Measurements from ENCODE around the gene HMGXB4.

The HMGXB4 gene

GRCh38 chr22:35212009-35212408, 45.3 kb upstream of the HMGXB4 start:
- H3K27ac ChIP-seq (ENCODE audit: low read length), result no peak overlapping the region
- H3K9me3 ChIP-seq (ENCODE audit: insufficient read depth, low read length, severe bottlenecking), result no peaks in the 10 kb centered on the region

GRCh38 chr22:35212996-35213395, 44.3 kb upstream of the HMGXB4 start:
- no peak overlapping the region for H3K4me2 ChIP-seq (ENCODE audit: insufficient read depth, low read length)
- no peak overlapping the region for H3K9ac ChIP-seq (ENCODE audit: low read depth, low read length)
- ATAC-seq (ENCODE audit: insufficient read depth, low read depth), result no peak
- H2AFZ ChIP-seq (ENCODE audit: low read depth, low read length), result no peak overlapping the region
- no peaks in the 10 kb centered on the region for H4K20me1 ChIP-seq (ENCODE audit: insufficient read depth, low read length)
- H3K9me3 ChIP-seq (ENCODE audit: insufficient read depth, low read length, severe bottlenecking), result no peaks in the 10 kb centered on the region
- H3K4me3 ChIP-seq (ENCODE audit: low read depth in 1 of 2, low read length in 2 of 2), result no peak overlapping the region
- no peaks in the 10 kb centered on the region for H3K27me3 ChIP-seq (ENCODE audit: insufficient read depth, low read length, poor library complexity)
- no peak overlapping the region for H3K27ac ChIP-seq (ENCODE audit: low read length)
- H3K79me2 ChIP-seq (ENCODE audit: insufficient read depth, low read length), result no peaks in the 10 kb centered on the region
- H3K4me1 ChIP-seq (ENCODE audit: insufficient read depth, low read length), result no peaks in the 10 kb centered on the region
- H3K36me3 ChIP-seq (ENCODE audit: insufficient read depth, low read length), result no peaks in the 10 kb centered on the region
- DNase-seq, result no peak
- TF ChIP-seq EZH2 (IDR thresholded peaks at IDR 0.05; ENCODE audit: borderline replicate concordance, low read depth, low read length, severe bottlenecking) (no peak), CTCF (IDR thresholded peaks at IDR 0.05; ENCODE audit: borderline replicate concordance, extremely low read depth, low read length, poor library complexity, severe bottlenecking) (no peak)

More at GRCh38 chr22:35212009-35212408, 45.3 kb upstream of the HMGXB4 start:
- no peaks in the 10 kb centered on the region for H3K27me3 ChIP-seq (ENCODE audit: insufficient read depth, low read length, poor library complexity)
- DNase-seq (no peak), ATAC-seq (ENCODE audit: insufficient read depth, low read depth) (no peak)
- no peak overlapping the region for H3K9ac ChIP-seq (ENCODE audit: low read depth, low read length)
- no peaks in the 10 kb centered on the region for H3K79me2 ChIP-seq (ENCODE audit: insufficient read depth, low read length)
- no peak overlapping the region for H3K4me2 ChIP-seq (ENCODE audit: insufficient read depth, low read length)
- no peaks in the 10 kb centered on the region for H3K36me3 ChIP-seq (ENCODE audit: insufficient read depth, low read length)
- no peak overlapping the region for H3K4me3 ChIP-seq (ENCODE audit: low read depth in 1 of 2, low read length in 2 of 2)
- no peak overlapping the region for H2AFZ ChIP-seq (ENCODE audit: low read depth, low read length)
- H3K4me1 ChIP-seq (ENCODE audit: insufficient read depth, low read length), result no peaks in the 10 kb centered on the region
- no peak for TF ChIP-seq EZH2 (IDR thresholded peaks at IDR 0.05; ENCODE audit: borderline replicate concordance, low read depth, low read length, severe bottlenecking)
- TF ChIP-seq CTCF (IDR thresholded peaks at IDR 0.05; ENCODE audit: borderline replicate concordance, extremely low read depth, low read length, poor library complexity, severe bottlenecking), result no peak
- H4K20me1 ChIP-seq (ENCODE audit: insufficient read depth, low read length), result no peaks in the 10 kb centered on the region

GRCh38 chr22:35214968-35215367, 42.3 kb upstream of the HMGXB4 start:
- no peaks in the 10 kb centered on the region for H3K9me3 ChIP-seq (ENCODE audit: insufficient read depth, low read length, severe bottlenecking)
- H3K27me3 ChIP-seq (ENCODE audit: insufficient read depth, low read length, poor library complexity), result no peaks in the 10 kb centered on the region
- no peak overlapping the region for H3K9ac ChIP-seq (ENCODE audit: low read depth, low read length)
- no peaks in the 10 kb centered on the region for H3K4me1 ChIP-seq (ENCODE audit: insufficient read depth, low read length)
- ATAC-seq (ENCODE audit: insufficient read depth, low read depth), result no peak
- H3K36me3 ChIP-seq (ENCODE audit: insufficient read depth, low read length), result no peaks in the 10 kb centered on the region
- no peak overlapping the region for H3K27ac ChIP-seq (ENCODE audit: low read length)
- TF ChIP-seq CTCF (IDR thresholded peaks at IDR 0.05; ENCODE audit: borderline replicate concordance, extremely low read depth, low read length, poor library complexity, severe bottlenecking) (no peak), EZH2 (IDR thresholded peaks at IDR 0.05; ENCODE audit: borderline replicate concordance, low read depth, low read length, severe bottlenecking) (no peak)
- H2AFZ ChIP-seq (ENCODE audit: low read depth, low read length), result no peak overlapping the region
- no peak overlapping the region for H3K4me2 ChIP-seq (ENCODE audit: insufficient read depth, low read length)
- H3K79me2 ChIP-seq (ENCODE audit: insufficient read depth, low read length), result no peaks in the 10 kb centered on the region
- no peaks in the 10 kb centered on the region for H4K20me1 ChIP-seq (ENCODE audit: insufficient read depth, low read length)
- no peak for DNase-seq
- no peak overlapping the region for H3K4me3 ChIP-seq (ENCODE audit: low read depth in 1 of 2, low read length in 2 of 2)

GRCh38 chr22:35215993-35216392, 41.3 kb upstream of the HMGXB4 start:
- Histone ChIP-seq H2AFZ (ENCODE audit: low read depth, low read length) (no peak overlapping the region), H3K36me3 (ENCODE audit: insufficient read depth, low read length) (no peaks in the 10 kb centered on the region), H3K4me3 (ENCODE audit: low read depth in 1 of 2, low read length in 2 of 2) (no peak overlapping the region), H3K4me2 (ENCODE audit: insufficient read depth, low read length) (no peak overlapping the region), H3K79me2 (ENCODE audit: insufficient read depth, low read length) (no peaks in the 10 kb centered on the region), H3K27me3 (ENCODE audit: insufficient read depth, low read length, poor library complexity) (no peaks in the 10 kb centered on the region), H3K4me1 (ENCODE audit: insufficient read depth, low read length) (no peaks in the 10 kb centered on the region), H3K27ac (ENCODE audit: low read length) (no peak overlapping the region), H4K20me1 (ENCODE audit: insufficient read depth, low read length) (no peaks in the 10 kb centered on the region), H3K9ac (ENCODE audit: low read depth, low read length) (no peak overlapping the region), H3K9me3 (ENCODE audit: insufficient read depth, low read length, severe bottlenecking) (no peaks in the 10 kb centered on the region)
- DNase-seq, result no peak
- no peak for TF ChIP-seq CTCF (IDR thresholded peaks at IDR 0.05; ENCODE audit: borderline replicate concordance, extremely low read depth, low read length, poor library complexity, severe bottlenecking)
- TF ChIP-seq EZH2 (IDR thresholded peaks at IDR 0.05; ENCODE audit: borderline replicate concordance, low read depth, low read length, severe bottlenecking), result no peak
- no peak for ATAC-seq (ENCODE audit: insufficient read depth, low read depth)

Data from DND-41 (cell line).